ENCODE data around the gene CDC42BPB. TPM values are rescaled to one million over a fixed set of nuclear protein-coding genes. Genes with fewer than 3 reads are reported as not detected.

CDC42BPB gene
- total RNA-seq, 1 donor from 2014 or later = 187 TPM

- no peaks in the 10 kb centered on the region for H3K4me1 Mint-ChIP-seq (ENCODE audit: unreplicated experiment)
These were observed 153.3 kb downstream of the CDC42BPB start for GRCh38 chr14:102903889-102904512.

DNA sequence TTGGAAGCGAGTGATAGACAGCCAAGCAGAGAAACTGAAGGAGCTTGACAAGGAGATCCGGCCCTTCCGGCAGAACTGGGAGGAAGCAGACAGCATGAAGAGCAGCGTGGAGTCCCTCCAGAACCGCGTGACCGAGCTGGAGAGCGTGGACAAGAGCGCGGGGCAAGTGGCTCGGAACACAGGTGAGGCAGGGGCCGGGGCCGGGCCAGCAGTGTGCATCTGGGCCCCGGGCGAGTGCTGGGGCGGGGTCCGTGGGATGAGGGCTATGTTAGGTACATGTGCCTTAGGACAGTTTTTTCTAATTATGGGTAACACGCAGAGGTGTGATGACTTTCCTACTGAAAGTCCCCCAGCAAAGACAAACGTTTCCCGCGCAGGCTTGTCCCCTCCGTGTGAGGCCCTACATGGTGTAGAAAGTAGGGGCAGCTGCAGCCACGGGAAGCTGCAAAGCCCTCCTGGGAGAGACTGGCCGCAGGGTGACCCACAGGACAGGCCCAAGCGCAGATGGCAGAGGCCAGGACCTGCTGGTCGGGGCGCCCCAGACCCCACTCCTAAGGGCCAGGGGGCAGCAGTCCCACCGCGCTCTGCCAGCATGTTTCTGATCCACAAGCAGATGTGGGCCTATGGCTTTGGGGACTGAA, 154.0 kb downstream of the CDC42BPB start:
- no peaks in the 10 kb centered on the region for H3K9me3 Mint-ChIP-seq (ENCODE audit: unreplicated experiment)
- no peak overlapping the region for H3K27ac Mint-ChIP-seq (ENCODE audit: unreplicated experiment)
- TF ChIP-seq, protein P1, sequence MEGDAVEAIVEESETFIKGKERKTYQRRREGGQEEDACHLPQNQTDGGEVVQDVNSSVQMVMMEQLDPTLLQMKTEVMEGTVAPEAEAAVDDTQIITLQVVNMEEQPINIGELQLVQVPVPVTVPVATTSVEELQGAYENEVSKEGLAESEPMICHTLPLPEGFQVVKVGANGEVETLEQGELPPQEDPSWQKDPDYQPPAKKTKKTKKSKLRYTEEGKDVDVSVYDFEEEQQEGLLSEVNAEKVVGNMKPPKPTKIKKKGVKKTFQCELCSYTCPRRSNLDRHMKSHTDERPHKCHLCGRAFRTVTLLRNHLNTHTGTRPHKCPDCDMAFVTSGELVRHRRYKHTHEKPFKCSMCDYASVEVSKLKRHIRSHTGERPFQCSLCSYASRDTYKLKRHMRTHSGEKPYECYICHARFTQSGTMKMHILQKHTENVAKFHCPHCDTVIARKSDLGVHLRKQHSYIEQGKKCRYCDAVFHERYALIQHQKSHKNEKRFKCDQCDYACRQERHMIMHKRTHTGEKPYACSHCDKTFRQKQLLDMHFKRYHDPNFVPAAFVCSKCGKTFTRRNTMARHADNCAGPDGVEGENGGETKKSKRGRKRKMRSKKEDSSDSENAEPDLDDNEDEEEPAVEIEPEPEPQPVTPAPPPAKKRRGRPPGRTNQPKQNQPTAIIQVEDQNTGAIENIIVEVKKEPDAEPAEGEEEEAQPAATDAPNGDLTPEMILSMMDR (IDR thresholded peaks at IDR 0.05; ENCODE audit: unreplicated experiment) = no peak
- H3K4me1 Mint-ChIP-seq (ENCODE audit: unreplicated experiment) = no peaks in the 10 kb centered on the region
- peaks cover 25% of the 10 kb centered on the region for H3K36me3 Mint-ChIP-seq (ENCODE audit: low read depth, unreplicated experiment)
- DNase-seq (ENCODE audit: low spot score) = no peak
- H3K27me3 Mint-ChIP-seq (ENCODE audit: unreplicated experiment) = peaks cover 8% of the 10 kb centered on the region
- no peak overlapping the region for H3K4me3 Mint-ChIP-seq (ENCODE audit: unreplicated experiment)

More at GRCh38 chr14:102903889-102904512, 153.3 kb downstream of the CDC42BPB start:
- Mint-ChIP-seq H3K9me3 (ENCODE audit: unreplicated experiment) (no peaks in the 10 kb centered on the region), H3K27ac (ENCODE audit: unreplicated experiment) (no peak overlapping the region), H3K4me3 (ENCODE audit: unreplicated experiment) (no peak overlapping the region), H3K36me3 (ENCODE audit: low read depth, unreplicated experiment) (peaks cover 21% of the 10 kb centered on the region), H3K27me3 (ENCODE audit: unreplicated experiment) (peaks cover 8% of the 10 kb centered on the region)
- TF ChIP-seq, protein P1 (IDR thresholded peaks at IDR 0.05; ENCODE audit: unreplicated experiment) = no peak
- DNase-seq (ENCODE audit: low spot score) = no peak

- peaks cover 6% of the 10 kb centered on the region for H3K27me3 Mint-ChIP-seq (ENCODE audit: unreplicated experiment)
- no peak overlapping the region for H3K27ac Mint-ChIP-seq (ENCODE audit: unreplicated experiment)
- no peaks in the 10 kb centered on the region for H3K4me1 Mint-ChIP-seq (ENCODE audit: unreplicated experiment)
- no peak overlapping the region for H3K4me3 Mint-ChIP-seq (ENCODE audit: unreplicated experiment)
- peaks cover 20% of the 10 kb centered on the region for H3K36me3 Mint-ChIP-seq (ENCODE audit: low read depth, unreplicated experiment)
- H3K9me3 Mint-ChIP-seq (ENCODE audit: unreplicated experiment) = no peaks in the 10 kb centered on the region
- TF ChIP-seq, protein P1 (IDR thresholded peaks at IDR 0.05; ENCODE audit: unreplicated experiment) = no peak
- DNase-seq (ENCODE audit: low spot score) = no peak
These were observed 154.7 kb downstream of the CDC42BPB start for GRCh38 chr14:102902523-102903247.

DNA sequence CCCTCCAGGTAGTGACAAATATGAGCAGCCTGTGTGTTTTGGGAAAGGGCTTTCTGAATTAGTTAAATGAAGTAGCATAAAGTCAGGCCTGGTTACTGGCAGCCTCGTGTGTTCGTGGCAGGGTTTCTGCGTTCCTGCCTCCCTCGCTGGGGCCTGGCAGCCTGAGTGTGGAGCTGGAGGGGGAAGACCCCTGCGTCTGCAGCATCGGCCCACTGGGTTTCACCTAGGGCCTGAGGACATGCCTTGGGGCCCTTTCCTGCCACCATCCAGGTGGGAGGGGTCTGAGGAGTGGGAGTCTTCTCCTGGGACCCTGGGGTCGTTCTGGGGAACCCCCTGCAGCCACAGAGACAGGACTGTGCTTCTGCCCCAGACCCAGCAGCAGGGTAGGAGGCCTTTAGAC, 155.3 kb downstream of the CDC42BPB start:
- Mint-ChIP-seq H3K9me3 (ENCODE audit: unreplicated experiment) (no peaks in the 10 kb centered on the region), H3K36me3 (ENCODE audit: low read depth, unreplicated experiment) (peaks cover 18% of the 10 kb centered on the region), H3K27ac (ENCODE audit: unreplicated experiment) (no peak overlapping the region), H3K4me1 (ENCODE audit: unreplicated experiment) (no peaks in the 10 kb centered on the region), H3K4me3 (ENCODE audit: unreplicated experiment) (no peak overlapping the region), H3K27me3 (ENCODE audit: unreplicated experiment) (peaks cover 7% of the 10 kb centered on the region)
- TF ChIP-seq, protein P1 (IDR thresholded peaks at IDR 0.05; ENCODE audit: unreplicated experiment) = no peak
- no peak for DNase-seq (ENCODE audit: low spot score)
